ENCODE data around the gene NOTCH1.
A peak's percentile ranks its signal among the peaks of the same experiment; 100 is the strongest.

The NOTCH1 gene

GRCh38 chr9:136531186-136531903 is 14.5 kb downstream of the NOTCH1 start:
- no peak for DNase-seq (ENCODE audit: low spot score)
- TF ChIP-seq, protein P1, sequence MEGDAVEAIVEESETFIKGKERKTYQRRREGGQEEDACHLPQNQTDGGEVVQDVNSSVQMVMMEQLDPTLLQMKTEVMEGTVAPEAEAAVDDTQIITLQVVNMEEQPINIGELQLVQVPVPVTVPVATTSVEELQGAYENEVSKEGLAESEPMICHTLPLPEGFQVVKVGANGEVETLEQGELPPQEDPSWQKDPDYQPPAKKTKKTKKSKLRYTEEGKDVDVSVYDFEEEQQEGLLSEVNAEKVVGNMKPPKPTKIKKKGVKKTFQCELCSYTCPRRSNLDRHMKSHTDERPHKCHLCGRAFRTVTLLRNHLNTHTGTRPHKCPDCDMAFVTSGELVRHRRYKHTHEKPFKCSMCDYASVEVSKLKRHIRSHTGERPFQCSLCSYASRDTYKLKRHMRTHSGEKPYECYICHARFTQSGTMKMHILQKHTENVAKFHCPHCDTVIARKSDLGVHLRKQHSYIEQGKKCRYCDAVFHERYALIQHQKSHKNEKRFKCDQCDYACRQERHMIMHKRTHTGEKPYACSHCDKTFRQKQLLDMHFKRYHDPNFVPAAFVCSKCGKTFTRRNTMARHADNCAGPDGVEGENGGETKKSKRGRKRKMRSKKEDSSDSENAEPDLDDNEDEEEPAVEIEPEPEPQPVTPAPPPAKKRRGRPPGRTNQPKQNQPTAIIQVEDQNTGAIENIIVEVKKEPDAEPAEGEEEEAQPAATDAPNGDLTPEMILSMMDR (IDR thresholded peaks at IDR 0.05; ENCODE audit: extremely low read depth, missing control alignments) = no peak

GRCh38 chr9:136530461-136531089 is 15.3 kb downstream of the NOTCH1 start:
- no peak for DNase-seq (ENCODE audit: low spot score)
- TF ChIP-seq, protein P1 (IDR thresholded peaks at IDR 0.05; ENCODE audit: extremely low read depth, missing control alignments) = no peak

GRCh38 chr9:136529516-136530460 is 16.1 kb downstream of the NOTCH1 start:
- DNase-seq (ENCODE audit: low spot score) = no peak
- TF ChIP-seq, protein P1 (IDR thresholded peaks at IDR 0.05; ENCODE audit: extremely low read depth, missing control alignments) = no peak

GRCh38 chr9:136528716-136529341 is 17.0 kb downstream of the NOTCH1 start:
- TF ChIP-seq, protein P1 (IDR thresholded peaks at IDR 0.05; ENCODE audit: extremely low read depth, missing control alignments) = no peak

DNA sequence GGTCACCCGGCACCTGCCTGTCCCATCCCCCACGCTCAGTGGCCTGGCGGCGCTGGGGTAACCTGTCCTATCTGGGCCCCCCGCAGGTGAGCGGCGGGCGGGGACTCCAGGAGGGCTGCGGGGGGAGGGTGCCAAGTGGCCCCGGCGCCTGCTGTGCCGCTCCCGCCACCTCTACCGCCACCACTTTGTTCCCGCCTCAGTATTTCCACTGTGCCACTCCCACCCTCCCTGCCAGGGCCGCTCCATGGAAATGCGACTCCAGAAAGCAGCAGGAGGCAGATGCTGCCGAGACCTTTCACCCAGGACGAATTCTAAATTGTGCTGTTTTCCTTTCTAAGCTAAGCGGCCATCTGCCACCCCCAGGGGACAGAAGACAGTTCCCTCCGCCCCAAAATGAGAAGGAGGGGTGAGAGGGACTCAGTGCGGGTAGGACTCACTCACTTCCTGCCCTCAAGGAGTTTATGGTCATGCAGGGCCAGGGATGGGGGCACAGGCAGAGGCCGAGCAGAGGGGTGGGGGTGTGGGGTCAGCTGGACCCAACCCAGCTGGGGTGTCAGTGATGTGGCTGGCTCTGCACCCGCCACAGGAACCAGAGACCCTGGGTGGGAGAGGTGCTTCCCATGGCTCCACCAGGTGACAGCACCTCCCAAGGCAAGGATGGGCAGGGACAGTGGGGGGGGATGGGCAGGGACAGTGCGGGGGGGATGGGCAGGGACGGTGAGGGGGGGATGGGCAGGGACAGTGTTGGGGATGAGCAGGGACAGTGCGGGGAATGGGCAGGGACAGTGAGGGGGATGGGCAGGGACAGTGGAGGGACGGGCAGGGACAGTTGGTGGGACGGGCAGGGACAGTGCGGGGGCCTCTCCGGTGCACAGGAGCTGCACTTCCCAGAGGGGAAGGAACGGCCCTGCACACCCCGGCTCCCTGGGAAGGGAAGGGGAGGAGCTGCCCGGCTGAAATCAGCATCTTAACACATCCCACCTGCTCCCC is 17.8 kb downstream of the NOTCH1 start:
- TF ChIP-seq, protein P1 (IDR thresholded peaks at IDR 0.05; ENCODE audit: extremely low read depth, missing control alignments) = no peak
- DNase-seq (ENCODE audit: low spot score) = peak; percentile 83

More at GRCh38 chr9:136528716-136529341, 17.0 kb downstream of the NOTCH1 start:
- no peak for DNase-seq (ENCODE audit: low spot score)

DNA sequence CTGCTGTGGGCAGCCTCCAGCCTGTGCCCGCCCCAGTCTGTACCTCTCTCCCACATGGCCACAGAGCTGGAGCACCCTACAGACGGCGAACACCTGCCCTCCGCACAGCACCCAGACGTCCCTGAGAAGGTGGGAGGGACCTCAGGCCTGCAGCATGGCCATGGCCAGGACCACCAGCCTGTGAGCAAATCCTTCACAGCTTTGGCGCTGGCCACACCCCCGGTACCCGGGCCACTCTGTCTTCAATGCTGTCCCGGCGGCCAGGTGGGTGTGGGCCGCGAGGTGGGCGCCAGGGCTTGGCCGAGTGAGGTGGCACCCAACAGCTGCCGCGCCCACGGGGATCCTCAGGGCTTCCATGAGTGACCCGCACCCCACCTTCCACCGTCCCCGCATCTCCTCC is 18.7 kb downstream of the NOTCH1 start:
- TF ChIP-seq, protein P1 (IDR thresholded peaks at IDR 0.05; ENCODE audit: extremely low read depth, missing control alignments) = no peak
- DNase-seq (ENCODE audit: low spot score) = no peak

All from GM20000 (cell line).